Measurements from ENCODE around the gene CDK9.
A peak's percentile ranks its signal among the peaks of the same experiment; 100 is the strongest.

DNA sequence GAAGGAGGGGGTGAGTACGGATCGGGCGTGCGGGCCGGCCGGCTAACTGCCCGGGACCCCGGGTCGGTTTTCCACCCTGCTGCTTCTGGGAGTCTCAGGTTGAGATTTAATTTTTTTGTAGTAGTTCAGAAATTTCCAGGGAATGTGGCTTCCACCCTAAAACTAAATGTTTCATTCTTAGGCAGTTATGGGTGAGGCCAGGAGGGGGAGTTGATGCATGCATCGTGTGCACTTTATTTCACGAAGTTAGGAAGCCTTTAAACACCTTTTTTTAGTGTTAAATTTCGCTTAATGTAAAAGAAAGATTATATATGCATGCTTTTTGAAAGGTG lies 905 bp downstream of the CDK9 start:
- TF ChIP-seq, protein P1, sequence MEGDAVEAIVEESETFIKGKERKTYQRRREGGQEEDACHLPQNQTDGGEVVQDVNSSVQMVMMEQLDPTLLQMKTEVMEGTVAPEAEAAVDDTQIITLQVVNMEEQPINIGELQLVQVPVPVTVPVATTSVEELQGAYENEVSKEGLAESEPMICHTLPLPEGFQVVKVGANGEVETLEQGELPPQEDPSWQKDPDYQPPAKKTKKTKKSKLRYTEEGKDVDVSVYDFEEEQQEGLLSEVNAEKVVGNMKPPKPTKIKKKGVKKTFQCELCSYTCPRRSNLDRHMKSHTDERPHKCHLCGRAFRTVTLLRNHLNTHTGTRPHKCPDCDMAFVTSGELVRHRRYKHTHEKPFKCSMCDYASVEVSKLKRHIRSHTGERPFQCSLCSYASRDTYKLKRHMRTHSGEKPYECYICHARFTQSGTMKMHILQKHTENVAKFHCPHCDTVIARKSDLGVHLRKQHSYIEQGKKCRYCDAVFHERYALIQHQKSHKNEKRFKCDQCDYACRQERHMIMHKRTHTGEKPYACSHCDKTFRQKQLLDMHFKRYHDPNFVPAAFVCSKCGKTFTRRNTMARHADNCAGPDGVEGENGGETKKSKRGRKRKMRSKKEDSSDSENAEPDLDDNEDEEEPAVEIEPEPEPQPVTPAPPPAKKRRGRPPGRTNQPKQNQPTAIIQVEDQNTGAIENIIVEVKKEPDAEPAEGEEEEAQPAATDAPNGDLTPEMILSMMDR (conservative IDR thresholded peaks at IDR 0.05; ENCODE audit: low read length) = peak; percentile 85
- TF ChIP-seq EZH2phosphoT487 (IDR thresholded peaks at IDR 0.05; ENCODE audit: borderline replicate concordance, low read depth, low read length) = no peak
